ACC112 (cell line): ENCODE measurements around the gene COBL.

Experiments used
- H2AFZ ChIP-seq: fragments of 200-600 bp; sonication (generic); one replicate; pipeline ENCODE4 v1.6.0; 2017; ENCODE audit warnings: antibody characterized with exemption, low read length; ENCODE audit not compliant: unreplicated experiment
- H3K27ac ChIP-seq: fragments of 200-600 bp; sonication (generic); 2 replicates; pipeline ENCODE4 v1.5.1; 2014; ENCODE audit warnings: low read depth, mild to moderate bottlenecking, antibody characterized with exemption, low read length, moderate library complexity
- H3K27me3 ChIP-seq: fragments of 200-600 bp; sonication (generic); 2 replicates; pipeline ENCODE4 v1.6.1; 2014; ENCODE audit warnings: mild to moderate bottlenecking, antibody characterized with exemption, low read length, moderate library complexity, mixed read lengths; ENCODE audit not compliant: insufficient read depth
- H3K36me3 ChIP-seq: fragments of 200-600 bp; sonication (generic); 2 replicates; pipeline ENCODE4 v1.6.1; 2016; ENCODE audit warnings: mild to moderate bottlenecking, antibody characterized with exemption, low read length, moderate library complexity, mixed read lengths; ENCODE audit not compliant: insufficient read depth
- H3K4me1 ChIP-seq: fragments of 200-600 bp; sonication (generic); one replicate; pipeline ENCODE4 v1.6.1; 2016; ENCODE audit warnings: low read length, mixed read lengths; ENCODE audit not compliant: insufficient read depth, unreplicated experiment, control insufficient read depth
- H3K4me3 ChIP-seq: fragments of 200-600 bp; sonication (generic); 2 replicates; pipeline ENCODE4 v1.5.1; 2014; ENCODE audit warnings: mild to moderate bottlenecking, low read depth, low read length
- H3K79me2 ChIP-seq: fragments of 200-600 bp; sonication (generic); one replicate; pipeline ENCODE4 v1.6.0; 2016; ENCODE audit warnings: low read length; ENCODE audit not compliant: control insufficient read depth, unreplicated experiment, insufficient read depth

The COBL gene

GRCh38 chr7:51113560-51113959 is 203.0 kb downstream of the COBL start:
- H3K36me3 ChIP-seq, result no peaks in the 10 kb centered on the region
- no peaks in the 10 kb centered on the region for H3K79me2 ChIP-seq
- H3K4me3 ChIP-seq, result no peak overlapping the region
- H2AFZ ChIP-seq, result no peak overlapping the region
- H3K27ac ChIP-seq, result no peak overlapping the region
- H3K27me3 ChIP-seq, result no peaks in the 10 kb centered on the region
- no peaks in the 10 kb centered on the region for H3K4me1 ChIP-seq

GRCh38 chr7:51111241-51111940 is 205.2 kb downstream of the COBL start:
- no peak overlapping the region for H3K4me3 ChIP-seq

GRCh38 chr7:51108134-51108533 is 208.5 kb downstream of the COBL start:
- H3K27ac ChIP-seq, result no peak overlapping the region
- no peak overlapping the region for H3K4me3 ChIP-seq
- H3K36me3 ChIP-seq, result no peaks in the 10 kb centered on the region
- H3K27me3 ChIP-seq, result no peaks in the 10 kb centered on the region
- H3K4me1 ChIP-seq, result peaks cover 7% of the 10 kb centered on the region
- H2AFZ ChIP-seq, result no peak overlapping the region
- H3K79me2 ChIP-seq, result no peaks in the 10 kb centered on the region

More at GRCh38 chr7:51111241-51111940, 205.2 kb downstream of the COBL start:
- H3K36me3 ChIP-seq, result no peaks in the 10 kb centered on the region
- H3K27ac ChIP-seq, result no peak overlapping the region
- H3K4me1 ChIP-seq, result no peaks in the 10 kb centered on the region
- no peaks in the 10 kb centered on the region for H3K79me2 ChIP-seq
- no peak overlapping the region for H2AFZ ChIP-seq
- H3K27me3 ChIP-seq, result no peaks in the 10 kb centered on the region

GRCh38 chr7:51104278-51104677 is 212.3 kb downstream of the COBL start:
- H3K4me3 ChIP-seq, result no peak overlapping the region
- no peak overlapping the region for H2AFZ ChIP-seq
- H3K36me3 ChIP-seq, result no peaks in the 10 kb centered on the region
- no peaks in the 10 kb centered on the region for H3K27me3 ChIP-seq
- no peak overlapping the region for H3K27ac ChIP-seq
- no peaks in the 10 kb centered on the region for H3K79me2 ChIP-seq
- H3K4me1 ChIP-seq, result peaks cover 22% of the 10 kb centered on the region

- H3K27ac ChIP-seq, result no peak overlapping the region
- H3K79me2 ChIP-seq, result no peaks in the 10 kb centered on the region
- no peaks in the 10 kb centered on the region for H3K27me3 ChIP-seq
- peaks cover 22% of the 10 kb centered on the region for H3K4me1 ChIP-seq
- no peak overlapping the region for H3K4me3 ChIP-seq
- no peak overlapping the region for H2AFZ ChIP-seq
- no peaks in the 10 kb centered on the region for H3K36me3 ChIP-seq
These were observed 212.9 kb downstream of the COBL start for GRCh38 chr7:51103718-51104117.

GRCh38 chr7:51102828-51103227 is 213.8 kb downstream of the COBL start:
- Histone ChIP-seq H3K27me3 (no peaks in the 10 kb centered on the region), H3K36me3 (no peaks in the 10 kb centered on the region), H3K79me2 (no peaks in the 10 kb centered on the region), H3K4me1 (peaks cover 22% of the 10 kb centered on the region), H2AFZ (no peak overlapping the region), H3K4me3 (no peak overlapping the region), H3K27ac (peak overlapping the region; percentile 51; the same call in 1 of the 2 replicates)

- H3K4me1 ChIP-seq, result peaks cover 22% of the 10 kb centered on the region
- H3K27me3 ChIP-seq, result no peaks in the 10 kb centered on the region
- H2AFZ ChIP-seq, result no peak overlapping the region
- no peaks in the 10 kb centered on the region for H3K36me3 ChIP-seq
- no peak overlapping the region for H3K4me3 ChIP-seq
- H3K79me2 ChIP-seq, result no peaks in the 10 kb centered on the region
- no peak overlapping the region for H3K27ac ChIP-seq
These were observed 215.4 kb downstream of the COBL start for GRCh38 chr7:51101111-51101757.

GRCh38 chr7:51090411-51090810 is 226.2 kb downstream of the COBL start:
- Histone ChIP-seq H3K4me1 (peaks cover 11% of the 10 kb centered on the region), H3K79me2 (no peaks in the 10 kb centered on the region), H2AFZ (peak overlapping the region; percentile 17), H3K36me3 (no peaks in the 10 kb centered on the region), H3K27me3 (no peaks in the 10 kb centered on the region), H3K27ac (peak overlapping the region; percentile 43), H3K4me3 (no peak overlapping the region)

GRCh38 chr7:51085034-51085692 is 231.4 kb downstream of the COBL start:
- Histone ChIP-seq H3K79me2 (no peaks in the 10 kb centered on the region), H3K36me3 (no peaks in the 10 kb centered on the region), H3K27me3 (no peaks in the 10 kb centered on the region; the same call in 1 of the 2 replicates), H3K4me3 (no peak overlapping the region), H2AFZ (no peak overlapping the region), H3K27ac (no peak overlapping the region), H3K4me1 (peaks cover 3% of the 10 kb centered on the region)

- no peak overlapping the region for H2AFZ ChIP-seq
- H3K4me3 ChIP-seq, result no peak overlapping the region
- H3K4me1 ChIP-seq, result no peaks in the 10 kb centered on the region
- no peaks in the 10 kb centered on the region for H3K79me2 ChIP-seq
- no peaks in the 10 kb centered on the region for H3K36me3 ChIP-seq
- peaks cover 2% of the 10 kb centered on the region; the same call in 1 of the 2 replicates for H3K27me3 ChIP-seq
- no peak overlapping the region for H3K27ac ChIP-seq
These were observed 232.5 kb downstream of the COBL start for GRCh38 chr7:51084121-51084520.
